Bronchial epithelial cell (primary cell): ENCODE results near the gene NELL1. TPM values are rescaled to one million over a fixed set of nuclear protein-coding genes. Genes with fewer than 3 reads are reported as not detected.

ENCODE experiments used
- DNase-seq: peaks from one replicate; pipeline ENCODE4 v3.0.0-alpha.2; 2010; ENCODE audit warnings: low read depth
- FAIRE-seq: peaks from 2 replicates; lab custom pipeline; 2011; peaks lifted over from hg19 to GRCh38; lab: Jason Lieb, UNC
- H3K27me3 ChIP-seq: 2 replicates; pipeline ENCODE4 v1.5.1; 2011; ENCODE audit warnings: low read length; ENCODE audit not compliant: control insufficient read depth, insufficient read depth
- H3K36me3 ChIP-seq: 2 replicates; pipeline ENCODE4 v1.5.1; 2011; ENCODE audit warnings: low read length; ENCODE audit not compliant: control insufficient read depth, insufficient read depth
- H3K4me3 ChIP-seq: 2 replicates; pipeline ENCODE4 v1.5.1; 2011; ENCODE audit warnings: mild to moderate bottlenecking, low read depth, low read length, control low read depth
- CTCF ChIP-seq: IDR thresholded peaks from 2 replicates; pipeline ENCODE4 v1.5.1; 2011; ENCODE audit warnings: mild to moderate bottlenecking, moderate library complexity, low read length, control low read depth, inconsistent platforms; ENCODE audit not compliant: insufficient read depth, severe bottlenecking
- total RNA-seq: library from RNA; depleted of rRNA; stranded (reverse); fragments of >200 nt; gene quantifications from 2 replicates; pipeline ENCODE4 v1.2.1, GENCODE V29; 2014

The NELL1 gene
- total RNA-seq, 1 donor from 2014 or later: not detected

- H3K36me3 ChIP-seq: no peaks in the 10 kb centered on the region
- no peaks in the 10 kb centered on the region for H3K27me3 ChIP-seq
- H3K4me3 ChIP-seq: no peak overlapping the region
- no peak for TF ChIP-seq CTCF
- FAIRE-seq (no peak), DNase-seq (no peak)
Observed at GRCh38 chr11:21323617-21324016, 654.2 kb downstream of the NELL1 start.

- no peak for FAIRE-seq
- H3K36me3 ChIP-seq: no peaks in the 10 kb centered on the region
Observed at GRCh38 chr11:21343204-21343603, 673.8 kb downstream of the NELL1 start.

GRCh38 chr11:21346361-21346760, 677.0 kb downstream of the NELL1 start:
- H3K27me3 ChIP-seq: no peaks in the 10 kb centered on the region
- TF ChIP-seq CTCF: no peak
- no peak for FAIRE-seq
- no peaks in the 10 kb centered on the region for H3K36me3 ChIP-seq
- DNase-seq: no peak
- H3K4me3 ChIP-seq: no peak overlapping the region

More at GRCh38 chr11:21343204-21343603, 673.8 kb downstream of the NELL1 start:
- DNase-seq: no peak
- Histone ChIP-seq H3K27me3 (no peaks in the 10 kb centered on the region), H3K4me3 (no peak overlapping the region)
- no peak for TF ChIP-seq CTCF

- H3K4me3 ChIP-seq: no peak overlapping the region
- no peak for TF ChIP-seq CTCF
- no peaks in the 10 kb centered on the region for H3K36me3 ChIP-seq
- FAIRE-seq: no peak
- H3K27me3 ChIP-seq: no peaks in the 10 kb centered on the region
- DNase-seq: no peak
Observed at GRCh38 chr11:21350613-21351012, 681.2 kb downstream of the NELL1 start.

GRCh38 chr11:21353425-21353824, 684.0 kb downstream of the NELL1 start:
- FAIRE-seq: no peak
- no peak for TF ChIP-seq CTCF
- H3K36me3 ChIP-seq: no peaks in the 10 kb centered on the region
- DNase-seq: no peak
- no peaks in the 10 kb centered on the region for H3K27me3 ChIP-seq
- H3K4me3 ChIP-seq: no peak overlapping the region

- no peak for TF ChIP-seq CTCF
- Histone ChIP-seq H3K36me3 (no peaks in the 10 kb centered on the region), H3K4me3 (no peak overlapping the region), H3K27me3 (no peaks in the 10 kb centered on the region)
- FAIRE-seq: no peak
- no peak for DNase-seq
Observed at GRCh38 chr11:21364866-21365624, 695.7 kb downstream of the NELL1 start.
